Eye (tissue), 1 donor: ENCODE measurements around the gene LAMP1.
"Not testable (repeated sequence)": the region's sequence is repeated elsewhere in the genome, so short reads cannot be mapped to it uniquely, and the experiment has no call there.

ENCODE experiments used
- DNase-seq: peaks from one replicate; pipeline ENCODE4 v3.0.0-alpha.2; 2015

Gene LAMP1

DNA sequence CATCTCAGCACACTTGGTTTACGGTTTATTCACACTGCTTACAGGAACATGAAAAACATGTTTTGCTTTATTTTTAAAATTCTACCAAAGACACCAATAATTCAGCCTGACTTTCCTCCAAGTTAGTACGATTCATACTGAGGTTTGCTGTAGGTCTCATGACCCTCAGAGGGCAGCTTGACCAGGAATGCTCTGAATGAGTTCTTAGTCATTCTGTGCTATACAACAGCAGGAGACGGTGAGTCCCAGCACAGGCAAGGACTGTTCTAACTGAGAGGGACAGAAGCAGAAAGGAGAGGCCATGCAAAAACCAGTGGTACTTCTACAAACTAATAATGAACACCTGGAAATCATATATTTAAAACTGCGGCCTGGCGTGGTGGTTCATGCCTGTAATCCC is 60.5 kb downstream of the LAMP1 start:
- DNase-seq: no peak

DNA sequence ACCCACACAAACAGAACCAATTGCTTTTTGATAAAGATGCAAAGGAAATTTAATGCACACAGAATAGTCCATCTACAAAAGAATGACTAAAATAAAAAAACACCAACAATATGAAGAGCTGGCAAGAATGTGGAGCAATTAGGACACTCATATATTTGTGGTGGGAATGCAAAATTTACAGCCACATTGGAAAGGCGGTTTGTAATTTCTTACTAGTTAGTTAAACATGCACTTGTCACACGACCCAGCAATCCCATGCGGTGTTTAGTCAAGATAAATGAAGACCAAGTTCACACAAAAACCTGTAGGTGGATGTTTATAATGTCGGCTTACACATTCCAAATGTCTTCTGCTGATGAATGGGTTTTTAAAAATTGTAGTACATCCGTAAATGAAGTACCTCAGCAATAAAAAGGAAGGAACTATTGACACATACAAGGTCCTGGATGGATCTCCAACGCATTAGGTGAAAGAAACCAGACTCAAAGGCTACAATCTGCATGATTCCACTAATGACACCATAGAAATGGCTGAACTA is 61.7 kb downstream of the LAMP1 start:
- DNase-seq: no peak

DNA sequence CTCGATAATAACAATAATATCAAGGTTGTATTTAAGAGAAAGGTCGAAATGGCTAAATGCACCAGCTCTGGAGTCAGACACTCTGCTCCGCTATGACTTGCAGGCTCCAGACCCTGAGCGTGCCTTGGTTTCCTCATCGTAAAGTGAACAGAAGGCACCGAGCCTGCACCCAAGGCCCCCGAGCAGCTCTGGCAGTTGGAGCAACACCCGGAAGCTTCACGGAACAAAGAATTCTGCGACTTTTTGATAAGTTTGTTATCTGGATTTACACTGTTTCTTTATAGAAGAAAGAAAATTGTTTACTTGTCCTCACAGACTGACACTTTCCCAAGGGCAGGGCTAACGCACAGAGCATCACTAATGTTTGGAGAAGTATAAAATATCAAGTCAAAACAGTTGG is 62.5 kb downstream of the LAMP1 start:
- DNase-seq: no peak

DNA sequence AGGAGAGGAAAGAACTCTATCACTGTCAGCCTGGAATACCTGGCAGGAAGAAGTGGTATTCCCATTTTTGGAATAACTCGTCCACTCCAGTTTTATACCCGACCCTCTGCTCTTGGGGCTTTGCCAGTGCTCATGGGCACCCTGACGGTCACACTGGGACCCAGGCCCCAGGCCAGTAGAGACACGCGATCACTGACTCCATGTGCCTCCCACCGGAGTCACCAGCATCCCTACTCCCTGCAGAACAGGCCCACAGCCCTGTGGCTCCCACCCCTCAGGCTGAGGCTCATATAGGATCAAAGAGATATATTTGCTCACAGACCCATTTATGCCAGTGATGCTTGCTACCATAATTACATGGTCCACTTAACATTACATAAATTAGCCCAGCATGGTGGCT is 63.4 kb downstream of the LAMP1 start:
- DNase-seq: no peak

DNA sequence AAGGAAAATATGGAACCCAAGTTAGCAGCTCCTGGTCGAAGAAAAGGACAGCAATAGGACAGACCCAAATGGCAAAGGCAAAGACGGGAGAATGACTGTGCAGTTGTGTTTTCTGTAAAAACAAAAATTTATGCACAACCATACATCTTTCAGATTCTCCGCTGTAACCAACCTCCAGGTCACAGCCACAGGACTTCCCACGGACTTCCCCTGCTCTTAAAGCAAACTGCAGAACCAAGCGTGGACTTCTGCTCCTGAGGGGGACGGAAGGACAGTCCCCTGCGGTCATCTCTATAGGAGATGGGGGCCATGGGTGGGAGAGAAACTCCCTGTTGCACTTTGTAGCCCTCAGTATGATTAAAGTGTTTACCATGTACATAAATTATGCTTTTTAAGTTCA is 64.4 kb downstream of the LAMP1 start:
- no peak for DNase-seq

DNA sequence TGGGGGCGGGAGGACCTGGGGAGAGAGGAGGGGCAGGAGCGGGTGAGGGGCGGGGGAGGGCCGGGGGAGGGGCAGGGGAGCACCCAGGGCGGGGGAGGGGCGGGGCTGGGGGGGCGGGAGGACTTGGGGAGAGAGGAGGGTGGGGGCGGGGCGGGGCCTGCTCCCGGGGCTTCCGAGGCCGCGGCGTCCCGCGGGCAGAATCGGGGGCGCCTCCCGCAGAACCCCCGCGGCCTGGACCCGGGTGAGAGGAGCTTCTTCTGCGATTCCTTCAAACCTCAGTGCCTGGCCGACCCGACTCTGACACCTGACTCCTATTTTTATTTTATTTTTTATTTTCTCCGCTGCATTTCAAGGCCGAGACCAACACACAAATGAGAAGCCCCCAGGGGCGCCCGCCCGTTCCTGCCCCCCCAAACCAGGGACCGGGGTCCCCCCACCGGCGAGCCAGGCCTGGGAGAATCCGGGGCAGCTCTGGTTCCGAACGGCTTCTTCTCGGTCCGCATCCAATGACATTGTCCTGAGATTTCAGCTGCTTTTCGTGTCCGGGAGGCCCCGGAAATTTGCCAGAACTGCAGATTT is 67.4 kb downstream of the LAMP1 start:
- DNase-seq: peak; percentile 56

DNA sequence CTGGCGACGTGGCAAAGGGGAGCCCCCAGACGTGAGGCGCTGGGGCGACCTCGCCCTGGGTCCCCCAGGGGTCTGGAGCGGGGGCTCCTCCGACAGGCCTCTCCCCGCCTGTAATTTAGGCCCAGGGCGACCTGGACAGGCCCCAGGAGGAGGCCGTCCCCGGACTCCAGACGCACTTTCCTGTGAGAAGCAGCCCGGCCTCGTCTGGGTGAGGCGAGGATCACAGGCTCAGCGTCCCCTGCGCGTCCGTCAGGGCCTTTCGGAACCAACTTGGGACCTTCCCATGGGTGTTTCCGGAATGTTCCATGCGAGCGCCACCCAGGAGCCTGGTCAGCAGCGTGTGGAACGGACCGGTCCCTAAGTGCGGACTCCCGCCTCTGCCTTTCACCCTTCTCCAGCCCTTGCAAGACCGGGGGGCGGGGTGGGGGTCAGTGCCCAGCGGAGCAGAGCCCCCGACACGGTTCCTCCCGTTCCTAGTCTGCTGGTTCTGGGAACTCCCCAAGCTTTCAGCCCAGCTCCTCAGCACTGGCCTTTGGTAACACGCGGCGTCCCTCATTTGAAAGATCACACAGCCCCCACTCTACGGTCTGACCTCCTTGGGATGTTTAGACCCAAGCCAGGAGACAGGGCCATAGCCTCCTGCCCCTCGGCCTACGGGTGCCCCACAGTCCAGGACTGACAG is 68.0 kb downstream of the LAMP1 start:
- no peak for DNase-seq

DNA sequence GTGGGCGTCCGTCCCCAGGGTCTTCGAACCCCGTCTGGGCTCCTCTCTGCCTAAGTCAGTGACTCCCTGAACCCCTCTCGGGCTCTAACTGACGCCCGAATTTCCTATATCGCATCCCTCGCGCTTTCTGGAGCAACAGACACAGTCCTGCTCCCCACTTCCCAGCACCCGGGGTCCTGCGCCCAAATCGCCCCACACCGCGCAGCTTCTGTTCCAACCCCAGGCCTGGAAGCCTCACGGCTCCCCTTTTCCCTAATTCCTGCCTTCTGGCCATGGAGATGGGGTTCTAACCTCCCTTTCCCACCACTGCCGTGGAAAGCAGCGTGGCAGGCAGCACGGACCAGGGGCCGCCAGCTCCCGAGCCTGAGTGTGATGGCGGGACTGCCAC is 68.5 kb downstream of the LAMP1 start:
- DNase-seq: no peak

DNA sequence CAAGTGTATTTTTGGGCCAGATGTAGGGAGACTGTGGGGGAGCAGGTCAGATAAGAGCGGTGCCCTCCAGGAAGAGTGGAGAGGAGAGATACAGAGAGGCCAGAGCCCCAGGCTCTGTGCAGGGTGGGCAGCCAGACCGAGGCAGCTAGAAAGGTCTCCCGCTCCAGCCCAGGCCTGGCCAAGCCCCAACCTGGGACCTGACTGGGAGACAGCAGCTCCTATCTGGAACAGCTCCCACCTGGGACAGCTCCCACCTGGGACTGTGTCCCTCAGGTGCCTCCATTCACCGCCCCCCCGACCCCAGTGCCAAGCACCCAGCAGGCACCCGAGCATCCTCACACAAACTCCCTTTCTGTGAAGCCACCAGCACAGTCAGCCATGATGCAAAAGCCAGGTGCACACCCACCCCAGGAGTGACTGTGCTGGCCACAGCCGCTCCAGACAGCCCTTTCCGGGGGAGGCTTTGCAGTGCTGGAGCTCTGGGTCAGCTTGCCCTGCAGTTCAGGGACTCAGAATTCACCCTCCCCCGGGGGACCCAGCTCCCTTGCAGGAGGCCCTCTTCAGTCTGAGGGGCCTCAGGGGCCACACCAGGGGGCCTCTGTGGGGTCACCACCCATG is 69.0 kb downstream of the LAMP1 start:
- no peak for DNase-seq

DNA sequence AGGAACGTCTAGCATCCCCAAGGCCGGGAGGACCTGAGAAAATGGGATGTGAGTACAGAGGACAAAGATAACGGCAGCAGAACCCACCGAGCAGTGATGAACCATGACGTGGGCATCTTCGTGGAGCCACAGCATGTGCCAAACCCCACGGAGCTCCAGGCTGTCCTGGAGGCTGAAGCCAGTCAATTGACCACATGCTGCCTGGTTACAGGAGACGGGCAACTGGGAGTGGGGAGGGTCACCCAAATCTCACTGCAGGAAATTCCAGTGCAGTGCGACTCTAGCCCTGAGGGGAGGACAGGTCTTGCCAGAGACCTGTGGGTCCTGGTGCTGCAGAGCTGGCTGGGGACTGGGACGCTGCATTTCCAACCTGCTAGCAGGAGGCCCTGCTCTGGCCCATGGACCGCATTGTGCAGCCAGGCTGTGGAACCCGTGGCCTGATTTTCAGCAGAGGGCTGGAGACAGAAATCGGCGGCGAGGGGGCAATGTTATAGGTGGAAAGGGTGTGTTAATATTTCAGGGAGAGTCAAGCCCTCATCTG is 70.1 kb downstream of the LAMP1 start:
- no peak for DNase-seq

DNA sequence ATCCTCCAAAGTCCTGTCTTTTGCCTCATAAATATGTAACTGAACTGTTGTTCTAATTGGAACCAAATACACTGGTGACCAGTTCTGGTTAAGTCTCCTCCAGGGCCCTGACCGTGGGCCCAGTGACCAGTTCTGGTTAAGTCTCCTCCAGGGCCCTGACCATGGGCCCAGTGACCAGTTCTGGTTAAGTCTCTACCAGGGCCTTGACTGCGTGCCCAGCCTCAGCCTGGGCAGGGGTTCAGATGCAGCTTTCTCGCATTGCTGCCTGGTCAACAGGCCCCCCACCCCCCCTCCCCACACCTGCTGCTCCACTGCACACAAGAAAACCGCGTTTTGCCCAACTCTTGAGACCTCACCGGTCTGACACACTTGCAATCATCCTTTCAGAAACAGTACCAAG is 70.7 kb downstream of the LAMP1 start:
- DNase-seq: no peak

DNA sequence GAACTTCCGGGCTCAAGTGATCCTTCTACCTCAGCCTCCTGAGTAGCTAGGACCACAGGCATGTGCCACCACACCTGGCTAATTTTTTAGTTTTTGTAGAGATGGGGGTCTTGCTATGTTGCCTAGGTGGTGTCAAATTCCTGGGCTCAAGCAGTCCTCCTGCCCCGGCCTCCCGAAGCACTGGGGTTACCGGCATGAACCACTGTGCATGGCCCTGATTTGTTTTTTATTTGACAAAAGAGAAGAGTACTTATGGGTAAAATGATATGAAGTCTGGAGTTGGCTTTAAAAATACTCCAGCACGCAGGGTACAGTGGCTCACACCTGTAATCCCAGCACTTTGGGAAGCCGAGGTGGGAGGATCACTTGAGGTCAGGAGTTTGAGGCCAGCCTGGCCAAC is 71.3 kb downstream of the LAMP1 start:
- not testable (repeated sequence) for DNase-seq

DNA sequence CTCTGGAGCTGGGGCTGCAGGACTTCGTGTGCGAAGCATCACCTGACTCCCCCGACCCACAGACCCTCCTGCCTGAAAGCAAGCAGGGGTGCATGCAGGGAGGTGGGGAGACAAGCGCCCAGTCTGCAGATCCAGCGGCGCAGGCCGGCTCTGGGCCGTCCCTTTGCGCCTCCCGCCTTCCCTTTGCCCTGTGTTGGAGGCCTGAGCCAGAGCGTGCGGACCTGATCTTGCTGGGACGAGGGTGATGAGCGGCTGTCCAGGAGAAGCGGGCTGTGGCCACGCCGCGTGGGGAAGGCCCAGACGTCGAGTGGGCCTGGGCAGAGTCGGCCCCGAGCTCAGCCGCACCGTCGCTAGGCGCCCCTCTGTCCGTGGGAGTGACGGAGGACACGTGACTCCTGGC is 72.2 kb downstream of the LAMP1 start:
- no peak for DNase-seq

DNA sequence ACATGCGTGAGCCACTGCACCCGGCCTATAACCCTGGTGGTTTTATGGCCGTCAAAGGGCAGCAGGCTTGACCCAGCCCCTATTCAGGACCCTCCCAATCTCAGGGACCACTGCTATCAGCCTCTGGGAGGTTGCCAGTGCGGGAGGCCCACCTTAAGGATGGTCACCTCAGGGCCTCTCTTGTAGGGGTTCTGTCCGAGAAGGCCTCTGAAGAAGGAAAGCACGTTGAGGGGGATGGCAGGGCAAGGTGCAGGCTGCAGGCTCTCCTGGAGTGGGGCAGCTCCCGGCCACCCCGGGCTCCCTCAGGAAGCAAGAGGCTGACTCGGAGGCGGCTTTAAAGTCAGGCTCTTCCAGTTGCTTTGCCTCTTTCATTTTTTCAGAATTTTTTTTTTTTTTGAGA is 72.8 kb downstream of the LAMP1 start:
- DNase-seq: no peak

DNA sequence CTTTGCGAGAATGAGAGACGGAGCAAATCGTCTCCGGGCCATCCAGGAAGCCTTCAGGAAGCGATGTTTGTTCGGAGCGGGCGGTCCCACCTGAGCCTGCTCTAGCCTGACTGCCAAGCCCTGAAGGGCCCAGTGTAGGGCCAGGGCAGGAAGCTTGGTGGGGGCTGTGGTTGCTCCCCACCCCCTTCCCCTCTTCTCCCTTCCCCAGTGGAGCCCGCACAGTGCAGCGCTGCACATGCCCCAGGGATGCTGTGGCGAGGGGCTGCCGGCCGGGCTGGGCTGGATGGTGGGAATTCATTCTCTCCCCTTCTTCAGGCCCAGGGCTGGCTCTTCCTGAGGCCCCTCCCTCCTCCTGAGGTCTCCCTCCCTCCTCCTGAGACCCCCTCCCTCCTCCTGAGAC is 74.0 kb downstream of the LAMP1 start:
- DNase-seq: no peak

DNA sequence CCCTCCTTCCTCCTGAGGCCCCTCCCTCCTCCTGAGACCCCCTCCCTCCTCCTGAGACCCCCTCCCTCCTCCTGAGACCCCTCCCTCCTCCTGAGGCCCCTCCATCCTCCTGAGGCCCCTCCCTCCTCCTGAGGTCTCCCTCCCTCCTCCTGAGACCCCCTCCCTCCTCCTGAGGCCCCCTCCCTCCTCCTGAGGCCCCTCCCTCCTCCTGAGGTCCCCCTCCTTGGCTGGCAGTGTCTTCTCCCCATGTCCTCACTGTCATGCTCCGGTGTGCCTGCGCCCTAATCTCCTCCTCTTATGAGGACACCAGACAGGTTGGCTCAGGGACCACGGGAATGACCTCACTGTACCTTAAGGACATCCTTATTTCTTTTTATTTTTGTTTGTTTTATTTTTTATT is 74.7 kb downstream of the LAMP1 start:
- not testable (repeated sequence) for DNase-seq
